Measurements from ENCODE around the gene ABLIM2.

- TF ChIP-seq, protein P1, sequence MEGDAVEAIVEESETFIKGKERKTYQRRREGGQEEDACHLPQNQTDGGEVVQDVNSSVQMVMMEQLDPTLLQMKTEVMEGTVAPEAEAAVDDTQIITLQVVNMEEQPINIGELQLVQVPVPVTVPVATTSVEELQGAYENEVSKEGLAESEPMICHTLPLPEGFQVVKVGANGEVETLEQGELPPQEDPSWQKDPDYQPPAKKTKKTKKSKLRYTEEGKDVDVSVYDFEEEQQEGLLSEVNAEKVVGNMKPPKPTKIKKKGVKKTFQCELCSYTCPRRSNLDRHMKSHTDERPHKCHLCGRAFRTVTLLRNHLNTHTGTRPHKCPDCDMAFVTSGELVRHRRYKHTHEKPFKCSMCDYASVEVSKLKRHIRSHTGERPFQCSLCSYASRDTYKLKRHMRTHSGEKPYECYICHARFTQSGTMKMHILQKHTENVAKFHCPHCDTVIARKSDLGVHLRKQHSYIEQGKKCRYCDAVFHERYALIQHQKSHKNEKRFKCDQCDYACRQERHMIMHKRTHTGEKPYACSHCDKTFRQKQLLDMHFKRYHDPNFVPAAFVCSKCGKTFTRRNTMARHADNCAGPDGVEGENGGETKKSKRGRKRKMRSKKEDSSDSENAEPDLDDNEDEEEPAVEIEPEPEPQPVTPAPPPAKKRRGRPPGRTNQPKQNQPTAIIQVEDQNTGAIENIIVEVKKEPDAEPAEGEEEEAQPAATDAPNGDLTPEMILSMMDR (conservative IDR thresholded peaks at IDR 0.05; ENCODE audit: low read depth, low read length), result no peak
- no peak for TF ChIP-seq EZH2 (IDR thresholded peaks at IDR 0.05; ENCODE audit: borderline replicate concordance, low read depth, low read length, poor library complexity, severe bottlenecking)
Measured at GRCh38 chr4:8101213-8102075, 57.2 kb downstream of the ABLIM2 start.
